CD14-positive monocyte (primary cell): Measurements from ENCODE around the gene IFNE. TPM values are rescaled to one million over a fixed set of nuclear protein-coding genes. Genes with fewer than 3 reads are reported as not detected.

ENCODE experiments used
- DNase-seq, 3 donors: peaks; one replicate each; pipeline ENCODE4 v3.0.0-alpha.2; 2011 to 2022
- H2AFZ ChIP-seq: 2 replicates; pipeline ENCODE4 v1.6.0; 2012; ENCODE audit warnings: mild to moderate bottlenecking, low read depth, low read length, inconsistent platforms; ENCODE audit not compliant: insufficient read depth, poor library complexity, severe bottlenecking
- H3K27ac ChIP-seq, 2 donors: 1 replicate in 1 of 2; 2 replicates in 1 of 2; pipeline ENCODE4 v1.5.1; 2012 to 2013; ENCODE audit warnings: low read length in 2 of 2, control low read depth in 1 of 2, inconsistent platforms in 1 of 2, low read depth in 1 of 2, mild to moderate bottlenecking in 1 of 2
- H3K27me3 ChIP-seq, 2 donors: one replicate each; pipeline versions ENCODE4 v1.6.0 to v1.6.1; 2011 to 2013; ENCODE audit warnings: low read length in 2 of 2; ENCODE audit not compliant: control insufficient read depth in 2 of 2, insufficient read depth in 2 of 2
- H3K36me3 ChIP-seq, 2 donors: replicated peaks in 1 of 2; 1 replicate in 1 of 2; 2 replicates in 1 of 2; pipeline versions ENCODE4 v1.5.1 to v1.6.1; 2012 to 2013; ENCODE audit warnings: low read length in 2 of 2, control low read depth in 1 of 2, inconsistent platforms in 1 of 2, mild to moderate bottlenecking in 1 of 2; ENCODE audit not compliant: insufficient read depth in 2 of 2, control insufficient read depth in 1 of 2
- H3K4me1 ChIP-seq, 2 donors: 1 replicate in 1 of 2; 2 replicates in 1 of 2; pipeline versions ENCODE4 v1.5.1 to v1.6.1; 2012 to 2013; ENCODE audit warnings: low read length in 2 of 2, control low read depth in 1 of 2, inconsistent platforms in 1 of 2, mild to moderate bottlenecking in 1 of 2, moderate library complexity in 1 of 2; ENCODE audit not compliant: insufficient read depth in 2 of 2, control insufficient read depth in 1 of 2
- H3K4me2 ChIP-seq: replicated peaks from 2 replicates; pipeline ENCODE3; 2012; ENCODE audit warnings: low read length, moderate library complexity, mild to moderate bottlenecking; ENCODE audit not compliant: poor library complexity, severe bottlenecking; ENCODE audit errors: extremely low read depth
- H3K4me3 ChIP-seq, 3 experiments: fragments of 200-600 bp in 1 of 3; sonication (generic) in 1 of 3; replicated peaks in 1 of 3; 1 replicate in 2 of 3; 2 replicates in 1 of 3; pipeline ENCODE4 v1.5.1; 2011 to 2013; ENCODE audit warnings: low read length in 3 of 3, mild to moderate bottlenecking in 3 of 3, control low read depth in 2 of 3, low read depth in 2 of 3, inconsistent platforms in 1 of 3, moderate library complexity in 1 of 3
- H3K79me2 ChIP-seq: 2 replicates; pipeline ENCODE4 v1.6.0; 2012; ENCODE audit warnings: mild to moderate bottlenecking, control low read depth, inconsistent platforms, low read length, moderate library complexity; ENCODE audit not compliant: insufficient read depth
- H3K9ac ChIP-seq: 2 replicates; pipeline ENCODE4 v1.6.0; 2017; ENCODE audit warnings: low read length, mild to moderate bottlenecking; ENCODE audit not compliant: insufficient read depth, poor library complexity, severe bottlenecking
- H3K9me3 ChIP-seq, 2 donors: replicated peaks in 1 of 2; 1 replicate in 1 of 2; 2 replicates in 1 of 2; pipeline versions ENCODE4 v1.5.1 to v1.6.1; 2012 to 2013; ENCODE audit warnings: low read length in 2 of 2, control low read depth in 1 of 2; ENCODE audit not compliant: control insufficient read depth in 1 of 2, insufficient read depth in 1 of 2
- H4K20me1 ChIP-seq: 2 replicates; pipeline ENCODE4 v1.6.0; 2012; ENCODE audit warnings: mild to moderate bottlenecking, low read length, control low read depth, moderate library complexity; ENCODE audit not compliant: insufficient read depth
- H3K27ac Mint-ChIP-seq, 7 donors: one replicate each; pipeline ENCODE4 v1.8.0; 2020; ENCODE audit warnings: mild to moderate bottlenecking in 7 of 7, mixed read lengths in 7 of 7, moderate library complexity in 6 of 7, inconsistent platforms in 2 of 7
- H3K27me3 Mint-ChIP-seq, 3 donors: one replicate each; pipeline ENCODE4 v1.8.0; 2021 to 2022; ENCODE audit warnings: low read depth in 3 of 3, mild to moderate bottlenecking in 3 of 3, mixed read lengths in 3 of 3, moderate library complexity in 3 of 3, inconsistent platforms in 1 of 3
- H3K36me3 Mint-ChIP-seq, 2 donors: one replicate each; pipeline ENCODE4 v1.8.0; 2020; ENCODE audit warnings: mixed read lengths in 2 of 2, inconsistent platforms in 1 of 2, mild to moderate bottlenecking in 1 of 2
- H3K4me1 Mint-ChIP-seq: one replicate; pipeline ENCODE4 v1.8.0; 2020; ENCODE audit warnings: mild to moderate bottlenecking, mixed read lengths
- H3K4me3 Mint-ChIP-seq, 2 donors: one replicate each; pipeline ENCODE4 v1.8.0; 2020; ENCODE audit warnings: mild to moderate bottlenecking in 2 of 2, mixed read lengths in 2 of 2, moderate library complexity in 1 of 2
- H3K9me3 Mint-ChIP-seq, 7 donors: one replicate each; pipeline ENCODE4 v1.8.0; 2020 to 2022; ENCODE audit warnings: mixed read lengths in 7 of 7, mild to moderate bottlenecking in 6 of 7, moderate library complexity in 6 of 7, inconsistent platforms in 2 of 7
- CTCF ChIP-seq: fragments of 200-600 bp; IDR thresholded peaks from one replicate; pipeline ENCODE4 v1.8.0; 2022; ENCODE audit warnings: antibody characterized with exemption, mild to moderate bottlenecking
- WGBS: methylation state at CpG from one replicate; pipeline ENCODE4 v1.1.5; 2013; ENCODE audit warnings: missing lambda C conversion rate; ENCODE audit not compliant: insufficient coverage; 5-methylcytosine and 5-hydroxymethylcytosine counted together
- intact Hi-C, 2 donors: fragments of 100-400 bp; cut with micrococcal nuclease; formaldehyde crosslinking; loops; one replicate each; pipeline versions ENCODE4 v1.15.0 to v1.15.1; 2023
- polyA plus RNA-seq, 3 donors: library from polyadenylated mRNA; depleted of rRNA in 1 of 3; unstranded in 2 of 3; stranded (reverse) in 1 of 3; fragments of 300-500 nt in 2 of 3; fragments of >200 nt in 1 of 3; fragmentation: Illumina TruSeq in 2 of 3; gene quantifications; 1 replicate in 2 of 3; 2 replicates in 1 of 3; pipeline ENCODE4 v1.2.3, GENCODE V29; 2012 to 2021

The IFNE gene
- polyA plus RNA-seq, 3 donors: not detected

- no peak for TF ChIP-seq CTCF
- Mint-ChIP-seq H3K27ac (no peak overlapping the region), H3K27me3 (peaks cover 3 to 6% (median 4%) of the 10 kb centered on the region in 3 donors), H3K4me3 (no peak overlapping the region), H3K36me3 (no peaks in the 10 kb centered on the region), H3K4me1 (no peaks in the 10 kb centered on the region), H3K9me3 (no peaks in the 10 kb centered on the region)
- Histone ChIP-seq H3K27ac (no peak overlapping the region), H3K36me3 (no peaks in the 10 kb centered on the region), H4K20me1 (no peaks in the 10 kb centered on the region), H2AFZ (no peak overlapping the region), H3K4me2 (no peak overlapping the region), H3K27me3 (peaks cover 0 to 2% of the 10 kb centered on the region in 2 donors), H3K4me3 (no peak overlapping the region), H3K9me3 (no peaks in the 10 kb centered on the region), H3K9ac (no peak overlapping the region), H3K79me2 (no peaks in the 10 kb centered on the region), H3K4me1 (no peaks in the 10 kb centered on the region)
- DNase-seq: no peak
- WGBS: 95% methylated on average over 4 of the region's 5 CpGs
- intact Hi-C loops: no loop called here
Measured at GRCh38 chr9:21470126-21470525, 12.0 kb downstream of the IFNE start.

- Histone ChIP-seq H4K20me1 (no peaks in the 10 kb centered on the region), H3K27ac (no peak overlapping the region), H3K9me3 (peaks cover 0 to 5% of the 10 kb centered on the region in 2 donors), H2AFZ (no peak overlapping the region), H3K79me2 (no peaks in the 10 kb centered on the region), H3K36me3 (no peaks in the 10 kb centered on the region), H3K4me3 (no peak overlapping the region), H3K4me2 (no peak overlapping the region), H3K9ac (no peak overlapping the region), H3K4me1 (no peaks in the 10 kb centered on the region), H3K27me3 (no peaks in the 10 kb centered on the region)
- Mint-ChIP-seq H3K27me3 (peaks cover 2 to 8% (median 3%) of the 10 kb centered on the region in 3 donors), H3K27ac (no peak overlapping the region), H3K9me3 (peaks cover 2 to 13% (median 8%) of the 10 kb centered on the region in 7 donors), H3K4me1 (no peaks in the 10 kb centered on the region), H3K36me3 (no peaks in the 10 kb centered on the region), H3K4me3 (no peak overlapping the region)
- peak; percentile 78 for TF ChIP-seq CTCF
- intact Hi-C loops: no loop called here
- peak; percentile 14 to 29 (median 28) for DNase-seq
Measured at GRCh38 chr9:21465859-21466518, 16.1 kb downstream of the IFNE start.
